HG02970 (cell line): Measurements from ENCODE around the gene VPS13A.

Source experiments
- ATAC-seq: cut with Tn5 transposase; IDR thresholded peaks from one replicate; pipeline ENCODE4 v1.9.1; 2021; ENCODE audit warnings: mild to moderate bottlenecking, moderate library complexity, moderate number of reproducible peaks; ENCODE audit not compliant: unreplicated experiment, low FRiP score

Gene VPS13A

GRCh38 chr9:77453825-77454647, 276.7 kb downstream of the VPS13A start:
- ATAC-seq, result no peak

GRCh38 chr9:77454663-77455062, 277.3 kb downstream of the VPS13A start:
- no peak for ATAC-seq

- no peak for ATAC-seq
Observed at GRCh38 chr9:77455312-77455927, 278.1 kb downstream of the VPS13A start.

GRCh38 chr9:77456829-77457437, 279.6 kb downstream of the VPS13A start:
- peak; percentile 60 for ATAC-seq

DNA sequence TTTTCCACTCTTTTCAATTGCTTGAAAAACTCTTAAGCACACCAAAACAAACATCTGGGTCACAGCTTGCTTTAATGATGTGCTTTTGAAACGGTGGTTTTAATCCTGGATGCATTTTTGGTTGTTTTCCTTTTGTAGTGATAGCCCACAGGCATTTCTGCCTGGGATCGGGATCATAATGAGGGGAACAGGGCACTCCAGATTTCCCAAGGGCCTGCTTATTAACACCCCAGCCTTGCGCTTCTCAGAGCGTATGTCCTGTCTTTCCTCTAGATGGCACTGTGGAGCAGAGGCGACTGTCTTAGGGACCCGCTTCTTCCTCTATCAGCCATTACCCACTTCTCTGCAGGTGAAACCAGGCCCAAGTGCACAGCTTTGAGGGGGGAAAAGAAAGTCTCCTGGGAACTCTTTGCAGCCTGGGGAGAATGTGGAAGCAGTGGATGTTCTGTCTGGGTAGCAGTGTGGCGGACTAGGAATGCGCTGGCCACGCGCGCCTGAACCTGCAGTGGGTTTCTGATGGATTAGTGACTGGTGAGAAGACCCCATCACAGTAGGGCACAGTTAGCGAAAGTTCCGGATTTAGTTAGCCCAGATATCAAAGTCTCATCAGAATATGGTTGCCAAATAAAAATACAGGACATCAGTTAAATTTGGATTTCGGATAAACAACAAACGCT, 280.7 kb downstream of the VPS13A start:
- ATAC-seq, result peak; percentile 80

DNA sequence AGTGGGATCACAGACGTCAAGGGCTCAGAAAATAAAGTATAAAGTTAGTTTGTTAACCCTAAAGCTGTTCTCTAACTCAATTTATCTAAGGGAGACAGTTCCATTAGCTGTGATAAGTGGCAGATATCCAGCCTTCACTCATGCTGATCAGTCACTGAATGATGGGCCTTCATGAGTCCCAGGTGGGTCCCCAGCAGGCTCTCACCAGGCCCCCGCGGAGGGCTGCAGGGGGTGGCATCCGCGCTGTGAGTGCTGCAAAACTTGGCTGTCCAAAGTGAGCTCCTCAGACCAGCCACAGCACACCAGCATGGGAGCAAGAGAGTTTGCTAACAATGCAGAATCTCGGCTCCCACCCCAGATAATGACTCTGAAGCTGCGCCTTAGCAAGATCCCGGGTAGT, 283.6 kb downstream of the VPS13A start:
- ATAC-seq, result no peak

DNA sequence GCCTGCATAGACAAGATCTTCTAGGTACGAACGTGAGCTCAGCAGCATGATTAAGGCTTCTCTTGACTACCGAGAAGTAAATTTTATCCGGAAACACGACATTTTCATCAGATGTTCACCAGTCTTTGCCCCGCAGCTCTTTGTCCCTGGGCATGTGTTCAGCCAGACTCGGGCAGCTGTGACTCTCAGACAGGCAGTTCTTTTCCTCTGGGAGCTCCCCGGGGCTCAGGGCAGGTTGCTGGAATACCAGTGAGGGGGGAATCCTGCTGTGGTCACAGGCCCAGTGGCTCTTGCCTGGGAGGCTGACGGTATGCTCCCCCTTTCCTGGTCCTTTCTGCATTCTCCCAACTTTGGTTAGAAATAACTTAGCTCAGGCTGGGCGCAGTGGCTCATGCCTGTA, 284.7 kb downstream of the VPS13A start:
- no peak for ATAC-seq

DNA sequence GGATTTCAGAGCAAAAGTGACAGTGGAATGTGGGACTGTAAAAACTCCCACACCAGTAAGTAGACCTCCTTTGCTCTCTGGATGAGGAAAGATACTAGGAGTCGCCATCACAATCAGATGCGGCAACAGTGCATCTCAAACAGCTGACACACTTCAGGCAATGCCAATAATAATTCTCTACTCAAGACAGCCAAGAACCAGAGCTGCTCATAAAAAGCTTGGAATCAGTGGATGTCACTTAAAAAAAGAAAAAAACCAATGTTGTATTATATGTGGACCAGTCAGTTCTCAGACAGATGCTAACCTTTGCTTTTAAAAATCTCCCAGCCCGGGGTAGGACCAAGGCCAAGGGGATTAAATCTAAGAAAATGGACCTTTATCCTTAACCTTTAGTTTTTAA, 285.8 kb downstream of the VPS13A start:
- no peak for ATAC-seq

- no peak for ATAC-seq
Observed at GRCh38 chr9:77464661-77465060, 287.3 kb downstream of the VPS13A start.

DNA sequence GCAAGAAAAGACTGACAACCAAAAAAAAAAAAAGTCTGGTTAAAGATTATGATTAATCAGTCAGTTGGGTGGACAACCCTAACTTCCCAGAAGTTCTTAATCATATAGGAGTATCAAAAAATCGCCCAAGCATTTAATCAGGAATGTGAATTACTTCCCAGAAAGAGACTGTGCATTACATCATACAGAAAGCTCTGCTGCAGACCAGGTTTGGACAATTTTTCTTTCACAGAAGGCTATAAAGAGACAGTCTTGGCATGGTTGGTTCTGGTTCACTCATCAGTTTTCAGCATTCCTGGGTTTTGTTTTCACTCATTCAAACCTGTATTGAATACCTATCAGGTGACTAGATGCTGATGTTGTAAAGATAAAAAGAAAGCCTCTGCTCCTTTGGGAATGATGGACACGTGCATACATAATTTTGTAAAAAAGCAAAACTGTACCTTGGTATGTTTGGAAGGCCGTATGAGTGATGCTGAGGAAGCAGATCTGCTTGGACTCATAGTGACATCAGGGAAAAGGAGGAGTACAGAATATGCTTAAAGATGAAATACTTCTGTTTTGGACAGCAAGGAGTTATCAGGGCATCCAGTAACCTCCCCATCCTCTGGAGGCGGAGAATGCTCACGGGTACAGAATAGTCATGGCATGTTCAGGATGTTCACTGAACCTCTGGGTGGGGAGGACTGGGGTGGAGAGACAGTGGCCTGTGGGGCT, 292.3 kb downstream of the VPS13A start:
- no peak for ATAC-seq
